ENCODE data around the gene UCP3. TPM values are rescaled to one million over a fixed set of nuclear protein-coding genes. Genes with fewer than 3 reads are reported as not detected.
A peak's percentile ranks its signal among the peaks of the same experiment; 100 is the strongest.

UCP3 gene
- total RNA-seq, 2 donors from 2014 or later, result 1.1 to 2.4 TPM

GRCh38 chr11:73969091-73969490 lies 39.8 kb downstream of the UCP3 start:
- ATAC-seq, result no peak
- intact Hi-C loops (cut with DNase I, micrococcal nuclease), result no loop called here
- no peak for DNase-seq

GRCh38 chr11:73968356-73968966 lies 40.4 kb downstream of the UCP3 start:
- DNase-seq (no peak), ATAC-seq (no peak)
- intact Hi-C loops (cut with DNase I, micrococcal nuclease), result no loop called here

- ATAC-seq, result no peak
- intact Hi-C loops (cut with DNase I, micrococcal nuclease), result no loop called here
- DNase-seq, result no peak
Observed at GRCh38 chr11:73965764-73966121, 43.1 kb downstream of the UCP3 start.

- ATAC-seq (no peak), DNase-seq (no peak)
- intact Hi-C loops (cut with DNase I, micrococcal nuclease), result no loop called here
Observed at GRCh38 chr11:73965076-73965763, 43.7 kb downstream of the UCP3 start.

- ATAC-seq (no peak), DNase-seq (no peak)
- intact Hi-C loops (cut with DNase I, micrococcal nuclease), result no loop called here
Observed at GRCh38 chr11:73963861-73964260, 45.0 kb downstream of the UCP3 start.

GRCh38 chr11:73962101-73962705 lies 46.7 kb downstream of the UCP3 start:
- no peak for ATAC-seq
- intact Hi-C loops (cut with DNase I, micrococcal nuclease), result no loop called here
- no peak for DNase-seq

GRCh38 chr11:73961321-73961720 lies 47.6 kb downstream of the UCP3 start:
- ATAC-seq, result no peak
- intact Hi-C loops (cut with DNase I, micrococcal nuclease), result no loop called here

GRCh38 chr11:73958521-73959141 lies 50.3 kb downstream of the UCP3 start:
- intact Hi-C loops (cut with DNase I, micrococcal nuclease), result no loop called here
- ATAC-seq (no peak), DNase-seq (no peak)

More at GRCh38 chr11:73961321-73961720, 47.6 kb downstream of the UCP3 start:
- DNase-seq, result no peak

GRCh38 chr11:73957654-73958361 lies 51.1 kb downstream of the UCP3 start:
- intact Hi-C loops (cut with DNase I, micrococcal nuclease), result no loop called here
- no peak for DNase-seq
- peak; percentile 72 for ATAC-seq

- peak; percentile 15 for ATAC-seq
- DNase-seq, result no peak
Observed at GRCh38 chr11:73956876-73957653, 51.8 kb downstream of the UCP3 start.

GRCh38 chr11:73951797-73952196 lies 57.1 kb downstream of the UCP3 start:
- DNase-seq (no peak), ATAC-seq (no peak)
- intact Hi-C loops (cut with DNase I, micrococcal nuclease), result no loop called here

More at GRCh38 chr11:73956876-73957653, 51.8 kb downstream of the UCP3 start:
- intact Hi-C loops (cut with DNase I, micrococcal nuclease), result no loop called here

- ATAC-seq, result peak; percentile 80
- intact Hi-C loops (cut with DNase I, micrococcal nuclease), result no loop called here
- DNase-seq, result peak in 1 of 2 donors; percentile 47
Observed at GRCh38 chr11:73950869-73951710, 57.8 kb downstream of the UCP3 start, which contains the start of gene DNAJB13. Gene DNAJB13 (plus strand): TSS chr11:73951026. CDS start chr11:73951070, 44 bp downstream.

Other genes starting within 250 kb of the UCP3 start
- 100 to 1,000 TPM; 144 to 154 TPM for gene RAB6A, start 248.0 kb downstream of the UCP3 start, total RNA-seq
- gene MRPL48, start 221.2 kb downstream of the UCP3 start, total RNA-seq, result 10 to 100 TPM; 39.9 to 44.1 TPM
- 10 to 100 TPM; 55.9 to 72.5 TPM for gene COA4, start 132.2 kb downstream of the UCP3 start, total RNA-seq
- 10 to 100 TPM; 11.4 to 12.2 TPM for gene PAAF1, start 132.1 kb downstream of the UCP3 start, total RNA-seq
- gene DNAJB13, start 58.1 kb downstream of the UCP3 start, total RNA-seq, result not detected
- 10 to 100 TPM; 33.9 to 46.7 TPM for gene UCP2, start 26.2 kb downstream of the UCP3 start, total RNA-seq
- gene C2CD3, start 161.9 kb upstream of the UCP3 start, total RNA-seq, result 10 to 100 TPM; 19.2 to 22.7 TPM
- 10 to 100 TPM; 26.7 to 28.3 TPM for gene PPME1, start 162.2 kb upstream of the UCP3 start, total RNA-seq